Measurements from ENCODE around the gene LRRC56. TPM values are rescaled to one million over a fixed set of nuclear protein-coding genes. Genes with fewer than 3 reads are reported as not detected.

LRRC56 gene
- total and polyA plus RNA-seq, 2 experiments from 2014 or later: 0.73 to 0.87 TPM

DNA sequence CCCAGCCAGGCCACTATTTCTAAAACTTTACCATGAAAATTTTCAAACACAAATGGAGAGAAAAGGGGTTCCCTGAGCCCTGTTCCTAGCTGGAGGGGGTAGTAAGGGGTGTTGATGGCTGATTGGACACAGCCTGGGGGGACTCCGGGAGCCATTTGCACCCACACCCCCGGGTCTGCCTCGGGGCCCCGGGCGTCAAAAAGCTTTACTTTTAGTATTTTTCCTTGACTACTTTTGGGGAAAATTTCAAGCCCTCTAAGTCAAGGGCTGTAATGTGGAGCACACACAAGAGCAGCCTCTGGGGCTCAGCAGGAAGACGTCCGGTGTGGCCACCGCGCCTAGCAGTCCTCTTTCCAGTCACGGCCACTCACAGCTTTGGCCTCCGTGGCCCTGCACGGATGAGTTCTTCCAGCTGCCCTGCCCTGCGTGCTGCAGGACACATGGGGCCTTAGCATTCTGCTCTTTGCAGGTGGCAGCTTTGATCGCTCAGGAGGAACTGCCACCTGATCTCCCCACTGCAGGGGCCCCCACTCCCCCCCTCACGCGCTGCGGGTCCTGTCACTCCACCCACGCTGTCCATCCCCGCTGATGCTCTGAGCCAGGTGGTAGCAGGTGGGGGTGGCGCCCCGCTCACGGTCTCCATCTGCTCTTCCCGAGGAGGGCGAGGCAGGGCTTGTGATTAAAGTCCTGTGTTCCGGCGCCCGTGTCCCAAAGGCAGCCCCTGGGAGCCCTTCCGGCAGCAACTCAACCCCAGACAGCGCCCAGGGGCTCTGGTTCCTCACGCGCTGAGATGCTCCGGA, 44.7 kb upstream of the LRRC56 start:
- TF ChIP-seq, protein P1, sequence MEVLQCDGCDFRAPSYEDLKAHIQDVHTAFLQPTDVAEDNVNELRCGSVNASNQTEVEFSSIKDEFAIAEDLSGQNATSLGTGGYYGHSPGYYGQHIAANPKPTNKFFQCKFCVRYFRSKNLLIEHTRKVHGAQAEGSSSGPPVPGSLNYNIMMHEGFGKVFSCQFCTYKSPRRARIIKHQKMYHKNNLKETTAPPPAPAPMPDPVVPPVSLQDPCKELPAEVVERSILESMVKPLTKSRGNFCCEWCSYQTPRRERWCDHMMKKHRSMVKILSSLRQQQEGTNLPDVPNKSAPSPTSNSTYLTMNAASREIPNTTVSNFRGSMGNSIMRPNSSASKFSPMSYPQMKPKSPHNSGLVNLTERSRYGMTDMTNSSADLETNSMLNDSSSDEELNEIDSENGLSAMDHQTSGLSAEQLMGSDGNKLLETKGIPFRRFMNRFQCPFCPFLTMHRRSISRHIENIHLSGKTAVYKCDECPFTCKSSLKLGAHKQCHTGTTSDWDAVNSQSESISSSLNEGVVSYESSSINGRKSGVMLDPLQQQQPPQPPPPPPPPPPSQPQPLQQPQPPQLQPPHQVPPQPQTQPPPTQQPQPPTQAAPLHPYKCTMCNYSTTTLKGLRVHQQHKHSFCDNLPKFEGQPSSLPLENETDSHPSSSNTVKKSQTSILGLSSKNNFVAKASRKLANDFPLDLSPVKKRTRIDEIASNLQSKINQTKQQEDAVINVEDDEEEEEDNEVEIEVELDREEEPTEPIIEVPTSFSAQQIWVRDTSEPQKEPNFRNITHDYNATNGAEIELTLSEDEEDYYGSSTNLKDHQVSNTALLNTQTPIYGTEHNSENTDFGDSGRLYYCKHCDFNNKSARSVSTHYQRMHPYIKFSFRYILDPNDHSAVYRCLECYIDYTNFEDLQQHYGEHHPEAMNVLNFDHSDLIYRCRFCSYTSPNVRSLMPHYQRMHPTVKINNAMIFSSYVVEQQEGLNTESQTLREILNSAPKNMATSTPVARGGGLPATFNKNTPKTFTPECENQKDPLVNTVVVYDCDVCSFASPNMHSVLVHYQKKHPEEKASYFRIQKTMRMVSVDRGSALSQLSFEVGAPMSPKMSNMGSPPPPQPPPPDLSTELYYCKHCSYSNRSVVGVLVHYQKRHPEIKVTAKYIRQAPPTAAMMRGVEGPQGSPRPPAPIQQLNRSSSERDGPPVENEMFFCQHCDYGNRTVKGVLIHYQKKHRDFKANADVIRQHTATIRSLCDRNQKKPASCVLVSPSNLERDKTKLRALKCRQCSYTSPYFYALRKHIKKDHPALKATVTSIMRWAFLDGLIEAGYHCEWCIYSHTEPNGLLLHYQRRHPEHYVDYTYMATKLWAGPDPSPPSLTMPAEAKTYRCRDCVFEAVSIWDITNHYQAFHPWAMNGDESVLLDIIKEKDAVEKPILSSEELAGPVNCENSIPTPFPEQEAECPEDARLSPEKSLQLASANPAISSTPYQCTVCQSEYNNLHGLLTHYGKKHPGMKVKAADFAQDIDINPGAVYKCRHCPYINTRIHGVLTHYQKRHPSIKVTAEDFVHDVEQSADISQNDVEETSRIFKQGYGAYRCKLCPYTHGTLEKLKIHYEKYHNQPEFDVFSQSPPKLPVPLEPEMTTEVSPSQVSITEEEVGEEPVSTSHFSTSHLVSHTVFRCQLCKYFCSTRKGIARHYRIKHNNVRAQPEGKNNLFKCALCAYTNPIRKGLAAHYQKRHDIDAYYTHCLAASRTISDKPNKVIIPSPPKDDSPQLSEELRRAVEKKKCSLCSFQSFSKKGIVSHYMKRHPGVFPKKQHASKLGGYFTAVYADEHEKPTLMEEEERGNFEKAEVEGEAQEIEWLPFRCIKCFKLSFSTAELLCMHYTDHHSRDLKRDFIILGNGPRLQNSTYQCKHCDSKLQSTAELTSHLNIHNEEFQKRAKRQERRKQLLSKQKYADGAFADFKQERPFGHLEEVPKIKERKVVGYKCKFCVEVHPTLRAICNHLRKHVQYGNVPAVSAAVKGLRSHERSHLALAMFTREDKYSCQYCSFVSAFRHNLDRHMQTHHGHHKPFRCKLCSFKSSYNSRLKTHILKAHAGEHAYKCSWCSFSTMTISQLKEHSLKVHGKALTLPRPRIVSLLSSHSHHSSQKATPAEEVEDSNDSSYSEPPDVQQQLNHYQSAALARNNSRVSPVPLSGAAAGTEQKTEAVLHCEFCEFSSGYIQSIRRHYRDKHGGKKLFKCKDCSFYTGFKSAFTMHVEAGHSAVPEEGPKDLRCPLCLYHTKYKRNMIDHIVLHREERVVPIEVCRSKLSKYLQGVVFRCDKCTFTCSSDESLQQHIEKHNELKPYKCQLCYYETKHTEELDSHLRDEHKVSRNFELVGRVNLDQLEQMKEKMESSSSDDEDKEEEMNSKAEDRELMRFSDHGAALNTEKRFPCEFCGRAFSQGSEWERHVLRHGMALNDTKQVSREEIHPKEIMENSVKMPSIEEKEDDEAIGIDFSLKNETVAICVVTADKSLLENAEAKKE (CRISPR knock-in tag; IDR thresholded peaks at IDR 0.05): no peak
- TF ChIP-seq POLR2AphosphoS5 (IDR thresholded peaks at IDR 0.05; ENCODE audit: low read depth) (no peak), ZNF331 (CRISPR knock-in tag; IDR thresholded peaks at IDR 0.05; ENCODE audit: low read depth) (no peak), JUNB (IDR thresholded peaks at IDR 0.05; ENCODE audit: unreplicated experiment) (no peak), NANOG (IDR thresholded peaks at IDR 0.05; ENCODE audit: borderline replicate concordance) (no peak), ZNF114 (CRISPR knock-in tag; IDR thresholded peaks at IDR 0.05) (no peak), EZH2phosphoT487 (IDR thresholded peaks at IDR 0.05; ENCODE audit: unreplicated experiment) (no peak), STAT1 (IDR thresholded peaks at IDR 0.05; ENCODE audit: unreplicated experiment) (no peak), CREB1 (CRISPR knock-in tag; IDR thresholded peaks at IDR 0.05; ENCODE audit: low read depth) (no peak), EZH2 (IDR thresholded peaks at IDR 0.05; ENCODE audit: low read depth, unreplicated experiment) (no peak)
- TF ChIP-seq, protein P2, sequence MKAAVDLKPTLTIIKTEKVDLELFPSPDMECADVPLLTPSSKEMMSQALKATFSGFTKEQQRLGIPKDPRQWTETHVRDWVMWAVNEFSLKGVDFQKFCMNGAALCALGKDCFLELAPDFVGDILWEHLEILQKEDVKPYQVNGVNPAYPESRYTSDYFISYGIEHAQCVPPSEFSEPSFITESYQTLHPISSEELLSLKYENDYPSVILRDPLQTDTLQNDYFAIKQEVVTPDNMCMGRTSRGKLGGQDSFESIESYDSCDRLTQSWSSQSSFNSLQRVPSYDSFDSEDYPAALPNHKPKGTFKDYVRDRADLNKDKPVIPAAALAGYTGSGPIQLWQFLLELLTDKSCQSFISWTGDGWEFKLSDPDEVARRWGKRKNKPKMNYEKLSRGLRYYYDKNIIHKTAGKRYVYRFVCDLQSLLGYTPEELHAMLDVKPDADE (IDR thresholded peaks at IDR 0.05): no peak
- TF ChIP-seq, protein P3, sequence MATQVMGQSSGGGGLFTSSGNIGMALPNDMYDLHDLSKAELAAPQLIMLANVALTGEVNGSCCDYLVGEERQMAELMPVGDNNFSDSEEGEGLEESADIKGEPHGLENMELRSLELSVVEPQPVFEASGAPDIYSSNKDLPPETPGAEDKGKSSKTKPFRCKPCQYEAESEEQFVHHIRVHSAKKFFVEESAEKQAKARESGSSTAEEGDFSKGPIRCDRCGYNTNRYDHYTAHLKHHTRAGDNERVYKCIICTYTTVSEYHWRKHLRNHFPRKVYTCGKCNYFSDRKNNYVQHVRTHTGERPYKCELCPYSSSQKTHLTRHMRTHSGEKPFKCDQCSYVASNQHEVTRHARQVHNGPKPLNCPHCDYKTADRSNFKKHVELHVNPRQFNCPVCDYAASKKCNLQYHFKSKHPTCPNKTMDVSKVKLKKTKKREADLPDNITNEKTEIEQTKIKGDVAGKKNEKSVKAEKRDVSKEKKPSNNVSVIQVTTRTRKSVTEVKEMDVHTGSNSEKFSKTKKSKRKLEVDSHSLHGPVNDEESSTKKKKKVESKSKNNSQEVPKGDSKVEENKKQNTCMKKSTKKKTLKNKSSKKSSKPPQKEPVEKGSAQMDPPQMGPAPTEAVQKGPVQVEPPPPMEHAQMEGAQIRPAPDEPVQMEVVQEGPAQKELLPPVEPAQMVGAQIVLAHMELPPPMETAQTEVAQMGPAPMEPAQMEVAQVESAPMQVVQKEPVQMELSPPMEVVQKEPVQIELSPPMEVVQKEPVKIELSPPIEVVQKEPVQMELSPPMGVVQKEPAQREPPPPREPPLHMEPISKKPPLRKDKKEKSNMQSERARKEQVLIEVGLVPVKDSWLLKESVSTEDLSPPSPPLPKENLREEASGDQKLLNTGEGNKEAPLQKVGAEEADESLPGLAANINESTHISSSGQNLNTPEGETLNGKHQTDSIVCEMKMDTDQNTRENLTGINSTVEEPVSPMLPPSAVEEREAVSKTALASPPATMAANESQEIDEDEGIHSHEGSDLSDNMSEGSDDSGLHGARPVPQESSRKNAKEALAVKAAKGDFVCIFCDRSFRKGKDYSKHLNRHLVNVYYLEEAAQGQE (IDR thresholded peaks at IDR 0.05; ENCODE audit: unreplicated experiment): no peak
- TF ChIP-seq, protein P4, sequence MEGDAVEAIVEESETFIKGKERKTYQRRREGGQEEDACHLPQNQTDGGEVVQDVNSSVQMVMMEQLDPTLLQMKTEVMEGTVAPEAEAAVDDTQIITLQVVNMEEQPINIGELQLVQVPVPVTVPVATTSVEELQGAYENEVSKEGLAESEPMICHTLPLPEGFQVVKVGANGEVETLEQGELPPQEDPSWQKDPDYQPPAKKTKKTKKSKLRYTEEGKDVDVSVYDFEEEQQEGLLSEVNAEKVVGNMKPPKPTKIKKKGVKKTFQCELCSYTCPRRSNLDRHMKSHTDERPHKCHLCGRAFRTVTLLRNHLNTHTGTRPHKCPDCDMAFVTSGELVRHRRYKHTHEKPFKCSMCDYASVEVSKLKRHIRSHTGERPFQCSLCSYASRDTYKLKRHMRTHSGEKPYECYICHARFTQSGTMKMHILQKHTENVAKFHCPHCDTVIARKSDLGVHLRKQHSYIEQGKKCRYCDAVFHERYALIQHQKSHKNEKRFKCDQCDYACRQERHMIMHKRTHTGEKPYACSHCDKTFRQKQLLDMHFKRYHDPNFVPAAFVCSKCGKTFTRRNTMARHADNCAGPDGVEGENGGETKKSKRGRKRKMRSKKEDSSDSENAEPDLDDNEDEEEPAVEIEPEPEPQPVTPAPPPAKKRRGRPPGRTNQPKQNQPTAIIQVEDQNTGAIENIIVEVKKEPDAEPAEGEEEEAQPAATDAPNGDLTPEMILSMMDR (conservative IDR thresholded peaks at IDR 0.05; ENCODE audit: low read depth in 2 of 2): no peak
- Histone ChIP-seq H3K4me2 (no peak overlapping the region), H3K9me2 (ENCODE audit: insufficient read depth) (no peaks in the 10 kb centered on the region), H3K36me3 (ENCODE audit: insufficient read depth) (no peaks in the 10 kb centered on the region), H3K4me1 (ENCODE audit: insufficient read depth) (no peaks in the 10 kb centered on the region), H4K20me1 (replicated peaks; ENCODE audit: insufficient read depth) (no peaks in the 10 kb centered on the region), H2AFZ (no peak overlapping the region), H3K79me2 (replicated peaks; ENCODE audit: insufficient read depth) (no peaks in the 10 kb centered on the region), H3K4me3 (no peak overlapping the region), H3K27me3 (ENCODE audit: insufficient read depth) (no peaks in the 10 kb centered on the region), H3K27ac (ENCODE audit: low read depth) (no peak overlapping the region), H3F3A (replicated peaks; ENCODE audit: low read depth) (0 out of 2 replicates have a peak, but pooled peaks cover 4% of the 10 kb centered on the region)
- ATAC-seq: no peak
- peaks cover 18% of the 10 kb centered on the region for H3K9me3 Mint-ChIP-seq
- no peak for DNase-seq (ENCODE audit: low spot score)
- no peak overlapping the region for H3K27ac Mint-ChIP-seq
- H3K27me3 Mint-ChIP-seq (ENCODE audit: insufficient read depth, low read depth, poor library complexity): peaks cover 13% of the 10 kb centered on the region
- no peak overlapping the region for H3K4me3 Mint-ChIP-seq
- H3K36me3 Mint-ChIP-seq (ENCODE audit: low read depth): peaks cover 33% of the 10 kb centered on the region
- H3K4me1 Mint-ChIP-seq: no peaks in the 10 kb centered on the region; the same call in 2 of the 3 replicates

Data from GM23338 (cell line).